HepG2 (cell line): ENCODE data around the gene BMERB1. TPM values are rescaled to one million over a fixed set of nuclear protein-coding genes. Genes with fewer than 3 reads are reported as not detected.

Experiments used
- ADNP ChIP-seq: sonication (generic); formaldehyde crosslinking; IDR thresholded peaks from 2 replicates; pipeline ENCODE4 v1.4.0; 2020; ENCODE audit warnings: missing genetic modification reagents
- CENPT ChIP-seq: sonication (generic); formaldehyde crosslinking; IDR thresholded peaks from 2 replicates; pipeline ENCODE4 v1.8.0; 2022; ENCODE audit warnings: low read depth, mild to moderate bottlenecking, moderate library complexity, missing genetic modification reagents
- DRAP1 ChIP-seq: IDR thresholded peaks from 2 replicates; pipeline ENCODE4 v1.6.1; 2016; ENCODE audit warnings: missing genetic modification reagents, missing compliant biosample characterization
- ELF1 ChIP-seq: sonication (generic); formaldehyde crosslinking; IDR thresholded peaks from 2 replicates; pipeline ENCODE4 v1.4.0; 2020; ENCODE audit warnings: missing genetic modification reagents
- FOXA3 ChIP-seq: IDR thresholded peaks from 2 replicates; pipeline ENCODE4 v1.6.1; 2016; ENCODE audit warnings: missing genetic modification reagents, missing compliant biosample characterization
- MTF2 ChIP-seq: sonication (generic); formaldehyde crosslinking; IDR thresholded peaks from 2 replicates; pipeline ENCODE4 v1.5.0; 2020; ENCODE audit warnings: missing genetic modification reagents, borderline replicate concordance
- NR2F6 ChIP-seq, 2 experiments: IDR thresholded peaks; 2 replicates each; pipeline ENCODE4 v1.6.1; 2016; ENCODE audit warnings: antibody characterized with exemption in 1 of 2, mild to moderate bottlenecking in 1 of 2
- PCBP2 ChIP-seq: fragments of 200-400 bp; formaldehyde crosslinking; optimal IDR thresholded peaks from 2 replicates; pipeline ENCODE3; 2018; ENCODE audit warnings: low read length, low read depth; ENCODE audit not compliant: poor library complexity, severe bottlenecking
- RFX1 ChIP-seq: fragments of 450-650 bp; IDR thresholded peaks from 2 replicates; pipeline ENCODE4 v1.6.1; 2017
- SAP130 ChIP-seq: IDR thresholded peaks from 2 replicates; pipeline ENCODE4 v1.6.1; 2016; ENCODE audit warnings: low read depth
- SOX5 ChIP-seq: IDR thresholded peaks from 2 replicates; pipeline ENCODE4 v1.6.1; 2016; ENCODE audit warnings: borderline replicate concordance
- STAG1 ChIP-seq: sonication (generic); formaldehyde crosslinking; IDR thresholded peaks from 2 replicates; pipeline ENCODE4 v1.4.0; 2020; ENCODE audit warnings: missing genetic modification reagents
- THAP11 ChIP-seq: IDR thresholded peaks from 2 replicates; pipeline ENCODE4 v1.6.1; 2016; ENCODE audit warnings: missing biosample characterization, missing genetic modification reagents
- TP53 ChIP-seq: sonication (generic); formaldehyde crosslinking; conservative IDR thresholded peaks from 2 replicates; pipeline ENCODE4 v1.4.0; 2020; ENCODE audit warnings: missing genetic modification reagents
- YEATS4 ChIP-seq: sonication (generic); formaldehyde crosslinking; IDR thresholded peaks from 2 replicates; pipeline ENCODE4 v1.4.0; 2020; ENCODE audit warnings: missing genetic modification reagents, borderline replicate concordance
- ZNF317 ChIP-seq: sonication (generic); formaldehyde crosslinking; IDR thresholded peaks from 2 replicates; pipeline ENCODE4 v1.5.0; 2020; ENCODE audit warnings: mild to moderate bottlenecking, missing genetic modification reagents
- ZNF460 ChIP-seq: sonication (generic); formaldehyde crosslinking; IDR thresholded peaks from 2 replicates; pipeline ENCODE4 v1.5.1; 2020; ENCODE audit warnings: missing genetic modification reagents, mild to moderate bottlenecking, borderline replicate concordance
- ZNF569 ChIP-seq: sonication (generic); formaldehyde crosslinking; IDR thresholded peaks from 2 replicates; pipeline ENCODE4 v1.5.0; 2020; ENCODE audit warnings: mild to moderate bottlenecking, missing genetic modification reagents, moderate library complexity, borderline replicate concordance
- ZNF713 ChIP-seq: sonication (generic); formaldehyde crosslinking; IDR thresholded peaks from 2 replicates; pipeline ENCODE4 v1.4.0; 2020; ENCODE audit warnings: mild to moderate bottlenecking, missing genetic modification reagents
- ZNF761 ChIP-seq: sonication (generic); formaldehyde crosslinking; conservative IDR thresholded peaks from 2 replicates; pipeline ENCODE4 v1.4.0; 2020; ENCODE audit warnings: mild to moderate bottlenecking, missing genetic modification reagents
- ZNF782 ChIP-seq: sonication (generic); formaldehyde crosslinking; IDR thresholded peaks from 2 replicates; pipeline ENCODE4 v1.4.0; 2020; ENCODE audit warnings: missing genetic modification reagents, mild to moderate bottlenecking, borderline replicate concordance
- ZNF850 ChIP-seq: sonication (generic); formaldehyde crosslinking; conservative IDR thresholded peaks from 2 replicates; pipeline ENCODE4 v1.9.0; 2021; ENCODE audit warnings: mild to moderate bottlenecking, missing genetic modification reagents
- ZNF891 ChIP-seq: sonication (generic); formaldehyde crosslinking; IDR thresholded peaks from 2 replicates; pipeline ENCODE4 v1.5.0; 2020; ENCODE audit warnings: mild to moderate bottlenecking, missing genetic modification reagents
- polyA plus RNA-seq, 8 experiments: library from polyadenylated mRNA; depleted of rRNA in 3 of 8; stranded (reverse) in 7 of 8; unstranded in 1 of 8; fragments of >200 nt; fragmentation: Illumina TruSeq in 4 of 8; extraction: Trizol in 4 of 8; gene quantifications; 2 replicates each; pipeline versions ENCODE4 v1.2.1 to v1.2.3, GENCODE V29; 2011 to 2016; ENCODE audit warnings: low read depth in 4 of 8, missing spikeins in 1 of 8, mixed read lengths in 1 of 8; ENCODE audit not compliant: insufficient read depth in 1 of 8
- total RNA-seq, 5 experiments: library from RNA; depleted of rRNA; stranded (reverse); fragments of >200 nt; fragmentation: Illumina TruSeq; extraction: Trizol; gene quantifications; 2 replicates each; pipeline ENCODE4 v1.2.3, GENCODE V29; 2016; ENCODE audit warnings: low read depth in 1 of 5
- TF ChIP-seq, protein P1 (sequence below): sonication (generic); formaldehyde crosslinking; IDR thresholded peaks from 2 replicates; pipeline ENCODE4 v1.4.0; 2020; ENCODE audit warnings: missing genetic modification reagents, borderline replicate concordance
- TF ChIP-seq, protein P2 (sequence below): sonication (generic); formaldehyde crosslinking; IDR thresholded peaks from 2 replicates; pipeline ENCODE4 v1.4.0; 2020; ENCODE audit warnings: missing genetic modification reagents

Gene BMERB1
- total and polyA plus RNA-seq, 2 of the 13 experiments (the other 11 are each of a cell fraction or from before 2014, with no cell fraction given) = 1.4 TPM

DNA sequence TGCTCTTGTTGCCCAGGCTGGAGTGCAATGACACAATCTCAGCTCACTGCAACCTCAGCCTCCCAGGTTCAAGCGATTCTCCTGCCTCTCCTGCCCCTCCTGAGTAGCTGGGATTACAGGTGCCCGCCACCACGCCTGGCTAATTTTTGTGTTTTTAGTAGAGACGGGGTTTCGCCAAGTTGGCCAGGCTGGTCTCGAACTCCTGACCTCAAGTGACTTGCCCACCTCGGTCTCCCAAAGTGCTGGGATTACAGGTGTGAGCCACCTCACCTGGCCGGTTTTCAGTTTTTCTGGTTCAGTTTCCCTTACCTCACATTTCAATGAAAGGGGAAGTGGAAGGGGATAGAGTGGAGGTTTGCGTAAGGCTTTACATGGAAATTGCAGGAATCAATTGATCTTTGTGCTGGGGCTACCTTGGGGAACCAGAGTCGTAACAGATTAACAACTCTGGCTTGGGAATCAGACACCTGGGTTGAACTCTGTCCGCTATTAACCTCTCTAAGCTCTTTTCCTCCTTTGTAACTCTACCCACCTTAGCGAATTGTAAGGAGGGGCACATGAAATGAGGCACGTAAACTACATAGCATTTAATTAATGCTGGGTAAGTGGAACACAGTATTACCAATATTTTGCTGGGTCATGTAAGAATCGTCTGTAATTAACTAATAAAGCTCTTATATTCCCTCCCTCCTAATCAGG, 35.6 kb upstream of the BMERB1 start (continued):
- no peak for TF ChIP-seq ZNF713
- no peak for TF ChIP-seq RFX1
- peak; percentile 41; the same call in 1 of the 2 replicates for TF ChIP-seq ZNF782 (CRISPR knock-in tag)
- no peak; the same call in 1 of the 2 replicates for TF ChIP-seq MTF2 (CRISPR knock-in tag)
- no peak for TF ChIP-seq ZNF891
- TF ChIP-seq, protein P1, sequence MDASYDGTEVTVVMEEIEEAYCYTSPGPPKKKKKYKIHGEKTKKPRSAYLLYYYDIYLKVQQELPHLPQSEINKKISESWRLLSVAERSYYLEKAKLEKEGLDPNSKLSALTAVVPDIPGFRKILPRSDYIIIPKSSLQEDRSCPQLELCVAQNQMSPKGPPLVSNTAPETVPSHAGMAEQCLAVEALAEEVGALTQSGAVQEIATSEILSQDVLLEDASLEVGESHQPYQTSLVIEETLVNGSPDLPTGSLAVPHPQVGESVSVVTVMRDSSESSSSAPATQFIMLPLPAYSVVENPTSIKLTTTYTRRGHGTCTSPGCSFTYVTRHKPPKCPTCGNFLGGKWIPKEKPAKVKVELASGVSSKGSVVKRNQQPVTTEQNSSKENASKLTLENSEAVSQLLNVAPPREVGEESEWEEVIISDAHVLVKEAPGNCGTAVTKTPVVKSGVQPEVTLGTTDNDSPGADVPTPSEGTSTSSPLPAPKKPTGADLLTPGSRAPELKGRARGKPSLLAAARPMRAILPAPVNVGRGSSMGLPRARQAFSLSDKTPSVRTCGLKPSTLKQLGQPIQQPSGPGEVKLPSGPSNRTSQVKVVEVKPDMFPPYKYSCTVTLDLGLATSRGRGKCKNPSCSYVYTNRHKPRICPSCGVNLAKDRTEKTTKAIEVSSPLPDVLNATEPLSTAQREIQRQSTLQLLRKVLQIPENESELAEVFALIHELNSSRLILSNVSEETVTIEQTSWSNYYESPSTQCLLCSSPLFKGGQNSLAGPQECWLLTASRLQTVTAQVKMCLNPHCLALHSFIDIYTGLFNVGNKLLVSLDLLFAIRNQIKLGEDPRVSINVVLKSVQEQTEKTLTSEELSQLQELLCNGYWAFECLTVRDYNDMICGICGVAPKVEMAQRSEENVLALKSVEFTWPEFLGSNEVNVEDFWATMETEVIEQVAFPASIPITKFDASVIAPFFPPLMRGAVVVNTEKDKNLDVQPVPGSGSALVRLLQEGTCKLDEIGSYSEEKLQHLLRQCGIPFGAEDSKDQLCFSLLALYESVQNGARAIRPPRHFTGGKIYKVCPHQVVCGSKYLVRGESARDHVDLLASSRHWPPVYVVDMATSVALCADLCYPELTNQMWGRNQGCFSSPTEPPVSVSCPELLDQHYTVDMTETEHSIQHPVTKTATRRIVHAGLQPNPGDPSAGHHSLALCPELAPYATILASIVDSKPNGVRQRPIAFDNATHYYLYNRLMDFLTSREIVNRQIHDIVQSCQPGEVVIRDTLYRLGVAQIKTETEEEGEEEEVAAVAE = no peak
- TF ChIP-seq ZNF761 (CRISPR knock-in tag) = no peak; the same call in 1 of the 2 replicates
- TF ChIP-seq ZNF569 (CRISPR knock-in tag) = no peak
- peak; percentile 78 for TF ChIP-seq THAP11 (CRISPR knock-in tag)
- peak; percentile 78; the same call in 1 of the 2 replicates for TF ChIP-seq SOX5 (CRISPR knock-in tag)
- TF ChIP-seq DRAP1 (CRISPR knock-in tag) = peak; percentile 81; the same call in 1 of the 2 replicates
- TF ChIP-seq, protein P2, sequence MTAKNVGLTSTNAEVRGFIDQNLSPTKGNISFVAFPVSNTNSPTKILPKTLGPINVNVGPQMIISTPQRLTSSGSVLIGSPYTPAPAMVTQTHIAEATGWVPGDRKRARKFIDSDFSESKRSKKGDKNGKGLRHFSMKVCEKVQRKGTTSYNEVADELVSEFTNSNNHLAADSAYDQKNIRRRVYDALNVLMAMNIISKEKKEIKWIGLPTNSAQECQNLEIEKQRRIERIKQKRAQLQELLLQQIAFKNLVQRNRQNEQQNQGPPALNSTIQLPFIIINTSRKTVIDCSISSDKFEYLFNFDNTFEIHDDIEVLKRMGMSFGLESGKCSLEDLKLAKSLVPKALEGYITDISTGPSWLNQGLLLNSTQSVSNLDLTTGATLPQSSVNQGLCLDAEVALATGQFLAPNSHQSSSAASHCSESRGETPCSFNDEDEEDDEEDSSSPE = no peak
- peak; percentile 83 for TF ChIP-seq ZNF317 (CRISPR knock-in tag)
- no peak for TF ChIP-seq TP53
- peak; percentile 96 for TF ChIP-seq ADNP (CRISPR knock-in tag)
- TF ChIP-seq NR2F6 (IDR thresholded peaks at IDR 0.05) = peak; percentile 79
- TF ChIP-seq NR2F6 (CRISPR knock-in tag; IDR thresholded peaks at IDR 0.05) = peak; percentile 85
- peak; percentile 91 for TF ChIP-seq SAP130 (CRISPR knock-in tag)
- TF ChIP-seq CENPT = no peak
- peak; percentile 97 for TF ChIP-seq ZNF460 (CRISPR knock-in tag)
- peak; percentile 84 for TF ChIP-seq ELF1 (CRISPR knock-in tag)
- TF ChIP-seq PCBP2 = no peak
- TF ChIP-seq FOXA3 (CRISPR knock-in tag) = peak; percentile 72
- peak; percentile 20; the same call in 1 of the 2 replicates for TF ChIP-seq YEATS4
- peak; percentile 21; the same call in 1 of the 2 replicates for TF ChIP-seq STAG1 (CRISPR knock-in tag)
- TF ChIP-seq ZNF850 (CRISPR knock-in tag) = no peak
